SKM-1 (cell line): Measurements from ENCODE around the gene SLC25A47.

Experiments used
- DNase-seq: peaks from one replicate; lab custom pipeline; 2025; ENCODE audit not compliant: unreplicated experiment; lab: John Stamatoyannopoulos, UW

The SLC25A47 gene

DNA sequence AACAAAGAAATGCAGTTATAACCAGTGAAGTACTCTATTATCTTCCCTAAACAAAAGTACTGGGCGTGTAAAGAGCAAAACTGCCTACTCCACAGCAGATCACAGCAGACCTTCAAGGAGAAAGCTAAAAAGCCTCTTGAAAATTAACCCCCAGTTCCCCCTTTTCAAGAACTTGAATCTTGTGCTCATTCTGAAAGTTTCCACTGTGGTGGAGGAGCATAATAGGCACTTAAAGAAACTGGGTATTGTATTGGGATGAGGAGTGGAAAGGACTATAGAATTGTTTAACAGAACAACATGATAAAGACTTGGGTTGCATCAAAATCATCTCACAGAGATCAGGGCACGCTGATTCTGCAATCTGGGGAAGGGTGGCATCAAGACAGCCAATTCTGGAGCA, 51.1 kb downstream of the SLC25A47 start:
- no peak for DNase-seq

DNA sequence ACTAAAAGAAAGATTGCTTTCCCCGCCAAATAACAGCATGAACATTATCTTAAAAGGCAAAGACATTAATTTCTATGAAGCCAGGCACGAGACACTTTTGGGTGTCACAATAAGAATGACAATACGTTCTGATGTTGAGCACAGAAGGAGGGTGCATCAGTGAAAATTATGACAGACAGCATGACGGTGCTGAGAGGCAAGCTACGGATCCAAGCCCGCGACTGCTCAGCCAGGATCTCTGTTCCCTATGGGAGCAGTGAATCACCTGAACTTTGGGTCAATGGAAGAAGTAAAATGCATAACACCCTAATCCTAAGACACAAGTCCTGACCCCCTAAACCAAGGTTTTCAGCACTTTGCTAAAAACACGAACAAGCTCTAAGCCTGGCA, 51.7 kb downstream of the SLC25A47 start:
- no peak for DNase-seq

DNA sequence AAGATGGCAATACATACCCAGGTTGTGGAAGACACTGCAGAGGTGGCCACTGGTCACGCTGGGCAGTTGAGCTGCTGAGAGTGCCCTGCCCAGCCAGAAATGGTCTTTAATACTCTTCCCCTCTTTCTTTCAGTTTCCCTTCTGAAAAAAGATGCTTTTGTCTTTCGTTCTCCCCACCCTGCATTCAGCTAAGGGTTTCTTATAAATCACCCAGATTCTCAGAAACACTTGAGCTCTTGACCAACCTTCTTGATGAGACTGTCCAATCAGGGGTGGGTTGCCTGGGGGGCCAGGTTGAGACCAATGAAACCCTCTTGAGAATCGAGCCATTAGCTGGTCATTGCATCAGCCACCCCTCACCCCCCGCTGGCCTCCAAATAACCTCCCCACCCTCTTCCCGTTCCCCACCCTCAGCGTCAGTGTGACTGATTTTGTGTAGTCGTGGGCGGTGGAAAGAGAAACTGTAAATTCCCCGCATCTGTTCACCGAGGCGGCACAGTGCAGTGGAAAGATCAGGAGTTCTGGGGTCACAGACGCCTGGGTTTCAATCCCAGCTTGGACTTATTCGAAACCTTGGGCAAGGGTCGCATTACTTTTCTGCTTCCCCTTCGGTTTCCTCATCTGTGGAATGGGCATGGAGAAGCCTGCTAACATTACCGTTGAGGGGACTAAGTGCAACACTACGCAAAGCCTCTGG, 52.3 kb downstream of the SLC25A47 start:
- no peak for DNase-seq

DNA sequence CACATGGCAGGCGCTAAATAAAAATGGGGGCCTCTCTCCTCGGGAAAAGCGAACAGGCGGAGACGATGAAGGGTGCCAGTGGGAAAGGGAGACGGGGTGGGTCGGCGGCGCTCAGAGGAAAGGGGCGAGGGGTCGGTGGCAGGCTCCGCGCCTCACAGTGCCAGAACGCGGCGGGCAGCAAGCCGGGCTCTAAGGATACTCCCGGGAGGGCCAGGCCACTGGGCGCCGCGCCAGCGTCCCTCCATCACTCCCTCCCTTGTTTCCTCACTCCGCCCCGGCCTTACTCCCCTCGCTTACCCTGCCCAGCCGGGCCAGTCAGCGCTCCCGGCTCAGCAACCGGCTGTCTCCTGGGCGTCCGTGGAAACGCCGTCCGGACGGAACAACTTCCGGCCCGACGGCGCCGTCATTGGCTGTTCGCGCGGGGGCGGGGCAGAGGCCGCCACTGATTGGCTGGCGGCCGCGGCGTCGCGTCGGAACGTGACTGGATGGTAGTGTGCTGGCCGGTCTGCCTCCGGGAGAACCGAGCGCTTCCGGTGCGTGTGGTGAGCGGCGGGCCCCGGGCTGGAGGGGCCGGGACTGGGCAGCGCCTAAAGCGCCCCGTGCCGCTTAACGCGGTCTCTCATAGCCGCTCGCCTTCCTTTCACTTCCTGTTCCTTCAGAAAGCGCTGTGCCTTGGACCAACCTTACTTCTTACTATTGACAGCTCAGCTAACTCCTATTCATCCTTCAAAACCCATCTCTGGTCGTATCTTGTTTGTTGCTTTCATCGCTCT, 53.0 kb downstream of the SLC25A47 start, which contains the start of gene WDR25:
Gene WDR25 (plus strand): TSS at position 523 of the 773 bp plus-strand sequence.
- peak; percentile 21 for DNase-seq

GRCh38 chr14:100376751-100377171, 53.6 kb downstream of the SLC25A47 start:
- no peak for DNase-seq
